Measurements from ENCODE around the gene ATXN7L1.

DNA sequence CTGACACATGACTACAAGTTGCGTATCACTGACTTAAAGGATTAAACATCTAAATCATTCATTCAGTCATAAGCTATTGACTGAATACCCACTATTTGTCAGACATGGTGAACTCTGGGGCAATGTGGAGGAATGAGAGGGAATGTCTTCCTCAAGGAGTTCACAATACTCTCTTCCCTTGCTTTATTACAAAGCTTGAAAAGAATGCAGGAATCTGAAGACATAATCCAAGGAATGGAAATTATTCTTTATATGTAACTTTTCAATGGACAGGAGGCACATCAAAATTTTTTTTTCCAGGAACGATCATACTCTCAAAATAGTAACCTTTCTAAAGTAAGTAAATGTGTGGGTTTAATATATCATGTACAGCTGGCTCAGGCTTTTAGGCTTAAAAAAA, 111.9 kb downstream of the ATXN7L1 start:
- TF ChIP-seq, protein P1, sequence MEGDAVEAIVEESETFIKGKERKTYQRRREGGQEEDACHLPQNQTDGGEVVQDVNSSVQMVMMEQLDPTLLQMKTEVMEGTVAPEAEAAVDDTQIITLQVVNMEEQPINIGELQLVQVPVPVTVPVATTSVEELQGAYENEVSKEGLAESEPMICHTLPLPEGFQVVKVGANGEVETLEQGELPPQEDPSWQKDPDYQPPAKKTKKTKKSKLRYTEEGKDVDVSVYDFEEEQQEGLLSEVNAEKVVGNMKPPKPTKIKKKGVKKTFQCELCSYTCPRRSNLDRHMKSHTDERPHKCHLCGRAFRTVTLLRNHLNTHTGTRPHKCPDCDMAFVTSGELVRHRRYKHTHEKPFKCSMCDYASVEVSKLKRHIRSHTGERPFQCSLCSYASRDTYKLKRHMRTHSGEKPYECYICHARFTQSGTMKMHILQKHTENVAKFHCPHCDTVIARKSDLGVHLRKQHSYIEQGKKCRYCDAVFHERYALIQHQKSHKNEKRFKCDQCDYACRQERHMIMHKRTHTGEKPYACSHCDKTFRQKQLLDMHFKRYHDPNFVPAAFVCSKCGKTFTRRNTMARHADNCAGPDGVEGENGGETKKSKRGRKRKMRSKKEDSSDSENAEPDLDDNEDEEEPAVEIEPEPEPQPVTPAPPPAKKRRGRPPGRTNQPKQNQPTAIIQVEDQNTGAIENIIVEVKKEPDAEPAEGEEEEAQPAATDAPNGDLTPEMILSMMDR (IDR thresholded peaks at IDR 0.05) = no peak
- TF ChIP-seq, protein P2, sequence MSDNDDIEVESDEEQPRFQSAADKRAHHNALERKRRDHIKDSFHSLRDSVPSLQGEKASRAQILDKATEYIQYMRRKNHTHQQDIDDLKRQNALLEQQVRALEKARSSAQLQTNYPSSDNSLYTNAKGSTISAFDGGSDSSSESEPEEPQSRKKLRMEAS (IDR thresholded peaks at IDR 0.05; ENCODE audit: low read depth) = no peak

Measured in SK-N-SH (cell line).